ENCODE results near the gene ZCCHC4.

ZCCHC4 gene

DNA sequence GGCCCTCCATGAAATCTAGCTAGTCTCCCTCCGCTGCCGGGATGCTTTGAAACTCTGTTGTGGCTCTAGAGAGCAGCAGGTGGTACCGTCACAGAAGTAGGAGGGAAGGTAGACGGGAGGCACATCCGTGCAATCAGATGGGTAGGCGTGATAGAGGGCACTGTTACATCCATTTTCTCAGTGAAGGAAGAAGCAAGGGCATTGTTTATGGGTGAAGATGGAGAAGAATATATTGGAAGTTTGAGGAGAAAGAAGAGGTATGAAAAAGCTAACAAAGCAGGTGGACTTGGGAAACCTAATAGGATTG is 65.8 kb downstream of the ZCCHC4 start:
- DNase-seq, result no peak

DNA sequence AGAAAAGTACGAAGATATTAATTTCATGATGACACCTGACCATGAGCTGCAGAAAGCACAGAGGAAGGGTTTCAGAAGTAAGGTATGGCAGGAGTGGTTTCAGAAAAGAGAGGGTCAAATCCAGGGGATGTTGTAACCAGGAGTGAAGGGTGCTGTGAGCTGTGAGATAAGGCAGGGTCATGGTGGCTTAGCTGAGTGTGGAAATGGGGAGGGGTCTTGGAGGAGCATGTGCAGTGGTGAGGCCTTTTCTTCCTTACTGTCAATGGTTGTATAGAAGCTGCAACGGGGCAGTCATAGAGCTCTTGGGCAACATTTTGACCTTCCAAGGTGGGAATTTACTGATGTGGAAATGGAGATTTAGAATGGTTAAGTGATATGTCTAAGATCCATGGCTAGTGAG is 67.0 kb downstream of the ZCCHC4 start:
- no peak for DNase-seq

- DNase-seq, result no peak
Measured at GRCh38 chr4:25383647-25384046, 71.1 kb downstream of the ZCCHC4 start.

DNA sequence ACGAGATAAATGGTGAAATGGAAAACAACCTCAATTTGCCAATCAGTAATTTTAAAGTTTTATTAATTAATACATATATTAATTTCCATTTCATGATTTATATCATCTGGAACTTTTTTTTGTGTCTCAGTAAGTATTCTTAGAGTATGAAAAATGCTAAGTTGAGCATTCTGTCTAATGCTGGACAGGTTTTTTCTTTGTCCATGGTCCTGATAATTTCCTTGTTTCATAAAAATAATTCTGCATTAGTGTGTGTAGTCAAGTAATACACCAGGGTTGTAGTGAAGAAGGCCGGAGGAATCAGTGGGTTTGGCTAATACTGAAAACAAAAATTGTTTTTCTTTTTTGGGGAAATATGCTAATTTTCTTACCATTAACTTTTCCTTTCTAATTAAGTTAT is 74.4 kb downstream of the ZCCHC4 start:
- no peak for DNase-seq

DNA sequence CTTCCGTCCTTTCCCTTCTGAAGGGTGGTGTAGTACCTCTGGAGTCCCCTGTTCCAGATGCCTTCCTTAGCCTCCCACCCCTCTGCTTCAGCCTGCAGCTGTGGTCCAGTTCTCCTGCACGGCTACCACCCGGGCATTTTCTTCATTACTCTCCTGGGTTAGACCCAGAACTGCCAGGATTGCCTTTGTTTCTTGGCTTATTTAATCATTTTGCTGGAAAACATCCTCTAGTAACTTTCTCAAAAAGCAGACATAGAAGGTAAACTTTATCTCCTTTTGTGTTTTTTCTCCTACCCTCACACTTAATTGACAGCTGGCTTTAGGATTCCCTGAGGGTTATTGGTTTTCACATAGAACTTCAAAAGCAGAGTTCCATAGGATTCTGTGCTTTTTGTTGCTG is 84.7 kb downstream of the ZCCHC4 start:
- no peak for DNase-seq

- no peak for DNase-seq
Measured at GRCh38 chr4:25399510-25399909, 86.9 kb downstream of the ZCCHC4 start.

GRCh38 chr4:25401066-25401465 is 88.5 kb downstream of the ZCCHC4 start:
- peak; percentile 9 for DNase-seq

DNA sequence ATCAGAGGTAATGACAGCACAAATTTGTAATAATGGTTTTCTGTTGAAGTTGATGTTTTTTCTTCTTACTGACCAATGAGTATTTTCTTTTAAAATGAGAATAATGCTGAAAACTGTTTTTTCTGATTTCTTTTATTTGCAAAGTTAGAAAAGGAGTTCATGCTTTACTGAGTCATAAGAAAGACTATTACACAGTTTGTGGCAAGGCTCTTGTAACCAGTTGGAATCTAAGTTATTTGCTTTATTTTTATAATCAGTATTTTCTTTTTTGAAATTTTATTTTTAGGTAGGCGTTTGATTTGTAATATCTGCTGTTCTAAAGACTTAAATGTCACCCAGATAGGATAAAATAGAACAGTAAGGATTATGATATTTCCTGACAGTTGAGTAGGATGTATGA is 89.9 kb downstream of the ZCCHC4 start:
- DNase-seq, result no peak

- DNase-seq, result no peak
Measured at GRCh38 chr4:25403699-25404098, 91.1 kb downstream of the ZCCHC4 start.

DNA sequence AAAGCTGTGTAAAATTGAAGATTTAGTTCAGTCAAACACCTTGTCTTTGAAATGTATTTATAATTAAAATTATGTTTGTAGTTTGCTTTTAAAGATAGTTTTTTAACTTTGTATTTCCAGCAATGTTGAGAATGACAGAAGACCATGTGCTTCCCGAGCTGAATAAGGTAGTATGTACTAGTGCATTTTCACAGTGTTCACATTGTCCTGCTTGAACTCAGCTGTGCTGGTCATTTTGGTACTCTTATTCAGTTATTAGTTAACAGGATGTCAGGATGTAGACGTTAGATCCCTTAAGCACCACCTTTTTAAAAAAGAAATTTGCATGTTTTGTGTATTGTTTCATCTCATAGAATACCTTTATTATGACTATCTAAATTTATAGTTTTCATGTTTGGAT is 92.9 kb downstream of the ZCCHC4 start:
- DNase-seq, result no peak

GRCh38 chr4:25406081-25406692 is 93.6 kb downstream of the ZCCHC4 start:
- DNase-seq, result peak; percentile 4

DNA sequence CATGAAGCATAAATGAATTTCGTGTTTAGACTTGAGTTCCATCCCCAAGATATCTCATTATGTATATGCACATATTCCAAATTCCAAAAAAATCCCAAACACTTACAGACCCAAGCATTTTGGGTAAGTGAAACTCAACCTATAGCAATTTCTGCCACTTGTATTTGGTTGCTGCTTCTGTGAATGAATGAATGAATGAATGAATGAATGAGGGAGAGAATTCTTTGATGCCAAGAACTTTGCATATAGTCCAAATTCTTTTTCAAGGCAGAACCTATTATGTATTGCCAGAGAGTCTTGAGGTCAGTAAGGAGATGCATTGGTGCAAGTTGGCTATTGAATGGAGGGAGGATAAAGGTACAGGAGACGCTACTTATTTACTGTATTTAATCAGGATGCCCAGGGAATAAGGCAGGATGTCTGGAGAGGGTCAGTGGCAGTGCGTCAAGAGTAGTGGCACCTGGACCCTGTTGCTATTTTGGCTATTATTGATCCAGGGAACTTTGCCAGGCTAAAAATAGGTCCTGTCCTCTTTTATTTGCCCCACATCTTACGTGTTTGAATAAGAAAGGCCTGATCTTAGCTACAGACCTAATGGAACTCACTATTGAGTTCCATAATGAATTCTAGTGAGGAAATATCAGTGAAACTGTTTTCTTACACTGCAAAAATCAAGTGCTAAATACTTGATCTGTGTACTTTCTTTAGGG is 98.4 kb downstream of the ZCCHC4 start:
- DNase-seq, result no peak

DNA sequence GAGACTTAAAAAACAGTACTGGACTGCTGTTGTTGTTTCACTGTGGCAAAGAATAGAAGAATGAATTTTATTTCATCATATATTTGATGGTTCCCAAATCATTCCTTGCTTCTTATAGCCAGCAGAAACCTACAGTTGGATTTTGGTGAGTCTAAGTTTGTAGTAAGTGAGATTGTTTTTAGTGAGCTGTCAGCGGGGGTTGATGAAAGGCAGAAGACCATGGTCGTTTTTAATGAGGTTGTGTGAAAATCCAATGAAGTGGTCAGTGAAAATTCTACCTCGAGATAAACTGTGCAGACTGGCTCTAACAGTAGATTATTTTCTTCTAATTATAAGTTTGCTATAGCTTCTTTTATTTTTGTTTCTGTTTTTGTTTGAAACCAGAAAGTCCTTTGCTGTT is 100.7 kb downstream of the ZCCHC4 start:
- DNase-seq, result no peak

GRCh38 chr4:25417014-25417413 is 104.4 kb downstream of the ZCCHC4 start:
- DNase-seq, result no peak

Measured in fibroblast of skin of right quadriceps (primary cell).